Osteoblast (primary cell): ENCODE data around the gene TENM4. TPM values are rescaled to one million over a fixed set of nuclear protein-coding genes. Genes with fewer than 3 reads are reported as not detected.

Experiments used
- DNase-seq: peaks from one replicate; pipeline ENCODE4 v3.0.0; 2011; ENCODE audit warnings: low spot score, mixed read lengths; ENCODE audit not compliant: insufficient read length; ENCODE audit errors: missing footprints
- H2AFZ ChIP-seq: 2 replicates; pipeline ENCODE4 v1.6.0; 2011; ENCODE audit warnings: mild to moderate bottlenecking, low read length
- H3K27ac ChIP-seq: 2 replicates; pipeline ENCODE4 v1.5.1; 2011; ENCODE audit warnings: mild to moderate bottlenecking, low read depth, low read length, moderate library complexity
- H3K27me3 ChIP-seq: 2 replicates; pipeline ENCODE4 v1.6.0; 2012; ENCODE audit warnings: mild to moderate bottlenecking, control low read depth, inconsistent platforms, low read length, moderate library complexity; ENCODE audit not compliant: insufficient read depth
- H3K36me3 ChIP-seq: 2 replicates; pipeline ENCODE4 v1.5.1; 2011; ENCODE audit warnings: mild to moderate bottlenecking, low read length, control low read depth, moderate library complexity; ENCODE audit not compliant: insufficient read depth
- H3K4me1 ChIP-seq: 2 replicates; pipeline ENCODE4 v1.5.1; 2011; ENCODE audit warnings: mild to moderate bottlenecking, low read length, control low read depth, moderate library complexity; ENCODE audit not compliant: insufficient read depth
- H3K4me2 ChIP-seq: 2 replicates; pipeline ENCODE4 v1.6.0; 2011; ENCODE audit warnings: mild to moderate bottlenecking, low read length; ENCODE audit not compliant: insufficient read depth
- H3K4me3 ChIP-seq: fragments of 200-600 bp; sonication (generic); 3 replicates; pipeline ENCODE4 v1.5.1; 2012; ENCODE audit warnings: mild to moderate bottlenecking, low read length, inconsistent platforms; ENCODE audit not compliant: insufficient read depth
- H3K79me2 ChIP-seq: 2 replicates; pipeline ENCODE4 v1.6.0; 2012; ENCODE audit warnings: mild to moderate bottlenecking, low read length, control low read depth, inconsistent platforms; ENCODE audit not compliant: insufficient read depth
- H3K9me3 ChIP-seq: 2 replicates; pipeline ENCODE4 v1.5.1; 2011; ENCODE audit warnings: low read depth, low read length, control low read depth
- H4K20me1 ChIP-seq: 2 replicates; pipeline ENCODE4 v1.6.0; 2012; ENCODE audit warnings: mild to moderate bottlenecking, low read length, control low read depth; ENCODE audit not compliant: insufficient read depth
- CTCF ChIP-seq: IDR thresholded peaks from 2 replicates; pipeline ENCODE4 v1.5.1; 2011; ENCODE audit warnings: mild to moderate bottlenecking, low read depth, low read length, moderate library complexity; ENCODE audit errors: extremely low read depth
- total RNA-seq: library from RNA; depleted of rRNA; stranded (reverse); fragments of >200 nt; gene quantifications from 2 replicates; pipeline ENCODE4 v1.2.3, GENCODE V29; 2012

The TENM4 gene
- total RNA-seq, 1 donor: 63.3 TPM

GRCh38 chr11:78801161-78801884 lies 639.5 kb downstream of the TENM4 start:
- Histone ChIP-seq H4K20me1 (no peaks in the 10 kb centered on the region), H2AFZ (no peak overlapping the region), H3K27me3 (no peaks in the 10 kb centered on the region), H3K36me3 (no peaks in the 10 kb centered on the region), H3K4me1 (peaks cover 63% of the 10 kb centered on the region), H3K9me3 (no peaks in the 10 kb centered on the region), H3K79me2 (no peaks in the 10 kb centered on the region), H3K27ac (peak overlapping the region; percentile 89), H3K4me3 (peak overlapping the region; percentile 27), H3K4me2 (peak overlapping the region; percentile 60)
- peak; percentile 86 for DNase-seq
- no peak for TF ChIP-seq CTCF

DNA sequence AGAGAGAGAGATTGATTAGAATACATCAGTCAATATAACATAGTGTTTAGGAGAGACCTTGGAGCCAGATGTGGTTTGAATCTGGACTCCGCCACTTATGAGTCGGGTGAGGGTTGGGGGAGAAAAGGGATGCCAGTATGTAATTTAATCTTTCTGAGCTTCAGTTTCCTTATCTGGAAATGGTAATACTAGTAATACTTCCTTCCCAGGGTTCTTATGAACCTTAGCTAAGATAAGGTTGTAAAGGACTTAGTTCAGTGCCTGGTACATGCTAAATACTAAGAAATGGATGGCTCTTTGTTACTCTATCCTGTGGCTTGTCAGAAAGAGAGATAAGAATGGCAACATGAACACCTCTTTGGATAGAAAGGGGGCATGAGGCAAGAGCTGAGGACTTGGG lies 640.1 kb downstream of the TENM4 start:
- peak overlapping the region; percentile 89 for H3K27ac ChIP-seq
- H3K9me3 ChIP-seq: no peaks in the 10 kb centered on the region
- H2AFZ ChIP-seq: no peak overlapping the region

GRCh38 chr11:78800096-78800690 lies 640.6 kb downstream of the TENM4 start:
- Histone ChIP-seq H4K20me1 (no peaks in the 10 kb centered on the region), H3K36me3 (no peaks in the 10 kb centered on the region), H3K79me2 (no peaks in the 10 kb centered on the region), H3K4me3 (no peak overlapping the region), H3K4me2 (peak overlapping the region; percentile 18), H3K9me3 (no peaks in the 10 kb centered on the region), H3K27ac (peak overlapping the region; percentile 89), H3K27me3 (no peaks in the 10 kb centered on the region), H3K4me1 (peaks cover 72% of the 10 kb centered on the region), H2AFZ (no peak overlapping the region)
- TF ChIP-seq CTCF: no peak
- no peak for DNase-seq

More for the DNA sequence above, 640.1 kb downstream of the TENM4 start:
- no peak for DNase-seq
- Histone ChIP-seq H3K4me3 (no peak overlapping the region), H3K4me1 (peaks cover 66% of the 10 kb centered on the region), H3K27me3 (no peaks in the 10 kb centered on the region), H3K36me3 (no peaks in the 10 kb centered on the region), H3K4me2 (peak overlapping the region; percentile 30), H3K79me2 (no peaks in the 10 kb centered on the region), H4K20me1 (no peaks in the 10 kb centered on the region)
- TF ChIP-seq CTCF: no peak

- peak overlapping the region; percentile 93 for H3K27ac ChIP-seq
- H3K4me1 ChIP-seq: peaks cover 72% of the 10 kb centered on the region
- H4K20me1 ChIP-seq: no peaks in the 10 kb centered on the region
- no peaks in the 10 kb centered on the region for H3K79me2 ChIP-seq
- no peak for DNase-seq
- H3K4me2 ChIP-seq: no peak overlapping the region
- no peak overlapping the region for H3K4me3 ChIP-seq
- peak; percentile 82 for TF ChIP-seq CTCF
- no peaks in the 10 kb centered on the region for H3K36me3 ChIP-seq
- H3K27me3 ChIP-seq: no peaks in the 10 kb centered on the region
- no peaks in the 10 kb centered on the region for H3K9me3 ChIP-seq
- no peak overlapping the region for H2AFZ ChIP-seq
These were observed 642.2 kb downstream of the TENM4 start for GRCh38 chr11:78798663-78799062.
